ENCODE measurements around the gene TNNT2.

TNNT2 gene

DNA sequence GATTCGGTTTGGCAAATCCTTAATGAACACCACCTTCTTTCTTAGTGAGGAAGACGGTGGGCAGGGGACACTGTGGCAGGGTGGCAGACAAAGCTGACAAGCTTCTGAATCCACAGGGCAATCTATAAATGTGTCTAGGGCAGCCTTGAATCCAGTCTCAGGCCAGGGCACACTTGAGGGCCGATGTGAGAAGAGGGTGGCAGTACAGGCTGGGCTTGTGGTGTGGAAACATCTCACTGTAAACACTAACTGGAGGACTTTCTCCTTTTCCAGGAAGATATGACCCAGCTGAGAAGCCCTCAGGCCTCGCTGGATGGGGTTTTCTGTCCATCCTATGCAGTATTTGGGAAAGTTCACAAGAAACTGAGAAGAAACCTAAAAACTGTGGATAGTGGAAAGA, 47.7 kb downstream of the TNNT2 start:
- no peak for TF ChIP-seq NFIC (IDR thresholded peaks at IDR 0.05)
- TF ChIP-seq EP300 (IDR thresholded peaks at IDR 0.05; ENCODE audit: borderline replicate concordance), result no peak
- TF ChIP-seq CEBPB (IDR thresholded peaks at IDR 0.05), result no peak
- no peak for TF ChIP-seq TAF1 (IDR thresholded peaks at IDR 0.05; ENCODE audit: low read depth)
- no peak for TF ChIP-seq USF1 (IDR thresholded peaks at IDR 0.05)
- no peak for TF ChIP-seq EGR1 (IDR thresholded peaks at IDR 0.05)
- TF ChIP-seq TEAD4 (IDR thresholded peaks at IDR 0.05), result no peak
- TF ChIP-seq, protein P1, sequence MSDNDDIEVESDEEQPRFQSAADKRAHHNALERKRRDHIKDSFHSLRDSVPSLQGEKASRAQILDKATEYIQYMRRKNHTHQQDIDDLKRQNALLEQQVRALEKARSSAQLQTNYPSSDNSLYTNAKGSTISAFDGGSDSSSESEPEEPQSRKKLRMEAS (IDR thresholded peaks at IDR 0.05), result no peak
- TF ChIP-seq REST (IDR thresholded peaks at IDR 0.05; ENCODE audit: low read depth), result no peak
- no peak for TF ChIP-seq YY1 (IDR thresholded peaks at IDR 0.05; ENCODE audit: low read depth)
- no peak for TF ChIP-seq ZBTB7A (IDR thresholded peaks at IDR 0.05; ENCODE audit: low read depth)
- TF ChIP-seq CREB1 (IDR thresholded peaks at IDR 0.05; ENCODE audit: low read depth), result no peak
- TF ChIP-seq TCF12 (IDR thresholded peaks at IDR 0.05; ENCODE audit: low read depth), result no peak
- TF ChIP-seq FOXM1 (IDR thresholded peaks at IDR 0.05; ENCODE audit: borderline replicate concordance, low read depth), result no peak

- TF ChIP-seq FOXM1 (IDR thresholded peaks at IDR 0.05; ENCODE audit: borderline replicate concordance, low read depth), result no peak
- no peak for TF ChIP-seq EP300 (IDR thresholded peaks at IDR 0.05; ENCODE audit: borderline replicate concordance)
- TF ChIP-seq CEBPB (IDR thresholded peaks at IDR 0.05), result no peak
- no peak for TF ChIP-seq CREB1 (IDR thresholded peaks at IDR 0.05; ENCODE audit: low read depth)
- no peak for TF ChIP-seq USF1 (IDR thresholded peaks at IDR 0.05)
- TF ChIP-seq EGR1 (IDR thresholded peaks at IDR 0.05), result no peak
- no peak for TF ChIP-seq REST (IDR thresholded peaks at IDR 0.05; ENCODE audit: low read depth)
- TF ChIP-seq TAF1 (IDR thresholded peaks at IDR 0.05; ENCODE audit: low read depth), result no peak
- no peak for TF ChIP-seq ZBTB7A (IDR thresholded peaks at IDR 0.05; ENCODE audit: low read depth)
- TF ChIP-seq, protein P1 (IDR thresholded peaks at IDR 0.05), result no peak
- no peak for TF ChIP-seq NFIC (IDR thresholded peaks at IDR 0.05)
- TF ChIP-seq TCF12 (IDR thresholded peaks at IDR 0.05; ENCODE audit: low read depth), result no peak
- no peak for TF ChIP-seq TEAD4 (IDR thresholded peaks at IDR 0.05)
- no peak for TF ChIP-seq YY1 (IDR thresholded peaks at IDR 0.05; ENCODE audit: low read depth)
- TF ChIP-seq RAD21 (IDR thresholded peaks at IDR 0.05; ENCODE audit: low read depth), result no peak
These were observed 48.2 kb downstream of the TNNT2 start for GRCh38 chr1:201329286-201329685.

DNA sequence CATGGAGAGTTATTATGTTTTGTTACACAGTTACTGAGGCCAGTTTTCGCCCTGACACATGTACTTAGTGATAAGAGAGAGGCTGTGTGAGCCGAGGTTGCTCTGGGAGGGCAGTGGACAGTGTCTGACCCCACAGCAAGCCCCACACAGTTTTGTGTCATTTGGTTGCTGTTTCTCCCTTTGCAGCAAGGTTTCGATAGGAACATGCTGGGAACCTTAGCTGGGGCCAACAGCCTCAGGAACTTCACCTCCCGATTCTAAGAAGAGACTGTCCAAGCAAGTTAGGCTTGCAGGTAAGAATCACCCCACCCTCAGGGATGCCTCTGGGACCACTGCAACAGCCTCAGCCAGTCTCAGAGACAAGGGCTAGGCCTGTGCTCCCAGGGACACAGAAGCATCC, 48.9 kb downstream of the TNNT2 start:
- TF ChIP-seq EGR1 (IDR thresholded peaks at IDR 0.05), result no peak
- no peak for TF ChIP-seq REST (IDR thresholded peaks at IDR 0.05; ENCODE audit: low read depth)
- TF ChIP-seq YY1 (IDR thresholded peaks at IDR 0.05; ENCODE audit: low read depth), result no peak
- no peak for TF ChIP-seq CEBPB (IDR thresholded peaks at IDR 0.05)
- TF ChIP-seq EP300 (IDR thresholded peaks at IDR 0.05; ENCODE audit: borderline replicate concordance), result no peak
- TF ChIP-seq CREB1 (IDR thresholded peaks at IDR 0.05; ENCODE audit: low read depth), result no peak

DNA sequence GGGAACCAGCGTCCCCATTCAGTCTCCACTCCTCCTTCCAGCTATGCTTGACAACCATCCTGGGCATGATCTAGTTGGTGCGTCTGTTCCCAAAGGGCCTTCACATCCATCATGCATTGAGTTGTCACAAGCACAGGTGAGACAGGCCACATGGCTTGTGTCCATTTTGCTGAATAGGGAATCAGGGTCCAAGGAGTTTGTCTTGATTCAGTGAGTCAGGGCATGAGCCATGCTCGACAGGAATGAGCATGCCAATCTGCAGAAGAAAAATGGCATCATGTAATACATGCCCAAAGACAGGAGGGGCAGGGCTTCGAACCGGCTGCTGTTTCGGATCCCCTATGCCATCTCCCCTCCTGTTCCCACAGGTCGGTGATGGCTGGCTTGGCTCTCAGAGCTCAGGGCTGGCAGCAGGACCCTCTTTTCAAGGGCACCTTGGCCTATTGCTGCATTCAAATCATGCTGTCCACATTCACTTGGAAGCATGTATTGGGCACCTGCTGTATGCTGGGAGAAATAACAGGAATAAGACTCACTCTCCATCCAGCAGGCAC, 49.7 kb downstream of the TNNT2 start:
- TF ChIP-seq YY1 (IDR thresholded peaks at IDR 0.05; ENCODE audit: low read depth) (no peak), RAD21 (IDR thresholded peaks at IDR 0.05; ENCODE audit: low read depth) (no peak), TAF1 (IDR thresholded peaks at IDR 0.05; ENCODE audit: low read depth) (no peak), REST (IDR thresholded peaks at IDR 0.05; ENCODE audit: low read depth) (no peak), EP300 (IDR thresholded peaks at IDR 0.05; ENCODE audit: borderline replicate concordance) (no peak), CREB1 (IDR thresholded peaks at IDR 0.05; ENCODE audit: low read depth) (no peak), TCF12 (IDR thresholded peaks at IDR 0.05; ENCODE audit: low read depth) (no peak), USF1 (IDR thresholded peaks at IDR 0.05) (no peak)
